NB4 (cell line): ENCODE measurements around the gene TMEM39A.

Experiments
- DNase-seq: peaks from one replicate; pipeline ENCODE4 v3.0.0; 2010; ENCODE audit warnings: low read depth
- H3K4me3 ChIP-seq: one replicate; pipeline ENCODE4 v1.5.1; 2011; ENCODE audit warnings: mild to moderate bottlenecking, low read depth, low read length, moderate library complexity
- MYC ChIP-seq: IDR thresholded peaks from 2 replicates; pipeline ENCODE4 v1.6.1; 2011; ENCODE audit warnings: low read depth, low read length
- POLR2A ChIP-seq: IDR thresholded peaks from 2 replicates; pipeline ENCODE4 v1.6.1; 2011; ENCODE audit warnings: mild to moderate bottlenecking; ENCODE audit not compliant: insufficient read length; ENCODE audit errors: extremely low read depth
- TF ChIP-seq, protein P1 (sequence below): IDR thresholded peaks from one replicate; pipeline ENCODE4 v1.5.1; 2012; ENCODE audit warnings: low read depth, low read length
- TF ChIP-seq, protein P2 (sequence below): IDR thresholded peaks from 2 replicates; pipeline ENCODE4 v1.6.1; 2011; ENCODE audit warnings: low read depth, low read length

The TMEM39A gene

DNA sequence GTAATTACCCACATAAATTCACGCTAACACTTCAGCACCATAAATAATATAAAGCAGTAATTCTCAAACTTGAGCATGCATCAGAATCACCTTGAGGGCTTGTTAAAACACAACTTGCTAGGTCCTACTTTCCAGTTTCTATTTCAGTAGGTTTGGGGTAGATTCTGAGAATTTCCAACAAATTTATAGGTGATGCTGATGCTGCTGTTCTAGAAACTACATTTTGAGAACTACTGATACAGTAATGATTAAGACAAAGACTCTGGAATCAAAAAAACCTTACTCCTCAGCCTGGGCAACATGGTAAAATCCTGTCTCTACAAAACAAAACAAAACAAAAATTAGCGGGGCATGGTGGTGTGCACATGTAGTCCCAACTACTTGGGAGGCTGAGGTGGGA, 18.8 kb downstream of the TMEM39A start:
- no peak for DNase-seq
- H3K4me3 ChIP-seq, result no peak overlapping the region
- TF ChIP-seq, protein P1, sequence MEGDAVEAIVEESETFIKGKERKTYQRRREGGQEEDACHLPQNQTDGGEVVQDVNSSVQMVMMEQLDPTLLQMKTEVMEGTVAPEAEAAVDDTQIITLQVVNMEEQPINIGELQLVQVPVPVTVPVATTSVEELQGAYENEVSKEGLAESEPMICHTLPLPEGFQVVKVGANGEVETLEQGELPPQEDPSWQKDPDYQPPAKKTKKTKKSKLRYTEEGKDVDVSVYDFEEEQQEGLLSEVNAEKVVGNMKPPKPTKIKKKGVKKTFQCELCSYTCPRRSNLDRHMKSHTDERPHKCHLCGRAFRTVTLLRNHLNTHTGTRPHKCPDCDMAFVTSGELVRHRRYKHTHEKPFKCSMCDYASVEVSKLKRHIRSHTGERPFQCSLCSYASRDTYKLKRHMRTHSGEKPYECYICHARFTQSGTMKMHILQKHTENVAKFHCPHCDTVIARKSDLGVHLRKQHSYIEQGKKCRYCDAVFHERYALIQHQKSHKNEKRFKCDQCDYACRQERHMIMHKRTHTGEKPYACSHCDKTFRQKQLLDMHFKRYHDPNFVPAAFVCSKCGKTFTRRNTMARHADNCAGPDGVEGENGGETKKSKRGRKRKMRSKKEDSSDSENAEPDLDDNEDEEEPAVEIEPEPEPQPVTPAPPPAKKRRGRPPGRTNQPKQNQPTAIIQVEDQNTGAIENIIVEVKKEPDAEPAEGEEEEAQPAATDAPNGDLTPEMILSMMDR, result no peak
- TF ChIP-seq POLR2A, result no peak
- no peak for TF ChIP-seq MYC
- TF ChIP-seq, protein P2, sequence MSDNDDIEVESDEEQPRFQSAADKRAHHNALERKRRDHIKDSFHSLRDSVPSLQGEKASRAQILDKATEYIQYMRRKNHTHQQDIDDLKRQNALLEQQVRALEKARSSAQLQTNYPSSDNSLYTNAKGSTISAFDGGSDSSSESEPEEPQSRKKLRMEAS, result no peak

DNA sequence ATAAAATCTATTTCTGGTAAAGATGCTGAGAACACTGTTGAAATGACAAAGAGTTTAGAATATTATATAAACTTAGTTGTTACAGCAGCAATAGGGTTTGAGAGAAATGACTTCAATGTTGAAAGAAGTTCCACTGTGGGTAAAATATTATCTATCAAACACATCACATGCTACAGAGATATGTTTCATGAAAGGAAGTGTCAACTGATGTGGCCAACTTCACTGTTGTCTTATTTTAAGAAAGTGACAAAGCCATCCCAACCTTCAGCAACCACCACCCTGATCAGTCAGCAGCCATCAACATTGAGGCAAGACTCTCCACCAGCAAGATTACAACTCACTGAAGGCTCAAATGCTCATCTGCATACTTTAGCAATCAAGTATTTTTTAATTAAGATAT, 20.2 kb downstream of the TMEM39A start:
- no peak overlapping the region for H3K4me3 ChIP-seq
- DNase-seq, result no peak
- TF ChIP-seq POLR2A, result no peak
- TF ChIP-seq MYC, result no peak

DNA sequence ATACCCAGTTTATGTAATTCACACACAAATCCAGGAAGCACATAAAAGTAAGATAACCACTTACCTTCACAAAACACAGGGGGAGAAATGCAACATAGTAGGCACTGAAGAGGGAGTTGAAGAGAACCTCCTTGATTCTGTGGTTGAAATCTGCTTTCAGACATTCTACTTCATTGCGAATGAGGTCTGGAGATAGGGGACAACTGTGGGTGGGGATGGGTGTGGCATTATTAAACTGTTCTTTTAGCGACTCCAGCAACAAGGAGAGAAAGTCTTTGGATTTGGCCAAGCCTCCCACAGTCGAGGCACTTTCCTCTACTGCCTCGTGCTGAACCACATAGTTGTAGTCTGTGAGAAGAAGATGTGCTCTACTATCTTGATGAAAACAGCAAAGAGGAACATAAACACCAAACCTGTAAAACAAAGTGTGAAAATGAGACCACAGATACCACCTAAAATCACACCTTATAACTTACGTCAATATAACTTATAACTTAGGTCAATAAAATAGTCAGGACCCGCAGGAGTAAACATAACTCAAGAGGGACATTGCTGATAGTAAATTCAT, 25.6 kb downstream of the TMEM39A start:
- no peak overlapping the region for H3K4me3 ChIP-seq
- DNase-seq, result no peak
- TF ChIP-seq, protein P2, result no peak
- TF ChIP-seq POLR2A (no peak), MYC (no peak)
- TF ChIP-seq, protein P1, result no peak

DNA sequence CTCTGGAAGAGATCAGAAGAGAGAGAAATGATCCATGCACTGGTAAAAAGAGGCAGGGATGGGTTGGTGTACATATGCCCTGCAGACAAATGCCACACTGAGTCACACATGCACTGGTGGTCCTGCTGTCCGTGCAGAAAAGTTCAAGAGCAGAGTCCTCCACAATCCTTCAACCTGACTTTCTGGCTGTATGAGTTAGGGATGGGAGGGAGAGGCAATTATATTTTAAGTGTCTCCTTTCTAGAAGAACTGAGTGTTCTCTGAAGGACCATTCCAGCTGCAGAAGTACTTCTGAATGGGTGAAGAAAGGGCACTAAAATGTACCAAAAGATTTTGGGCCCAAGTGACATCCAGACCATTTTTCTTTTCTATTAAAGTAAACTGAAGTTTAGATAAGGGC, 26.4 kb downstream of the TMEM39A start:
- H3K4me3 ChIP-seq, result no peak overlapping the region
- DNase-seq, result no peak
- TF ChIP-seq, protein P2, result no peak
- TF ChIP-seq, protein P1, result no peak
- TF ChIP-seq MYC, result no peak
- TF ChIP-seq POLR2A, result no peak

DNA sequence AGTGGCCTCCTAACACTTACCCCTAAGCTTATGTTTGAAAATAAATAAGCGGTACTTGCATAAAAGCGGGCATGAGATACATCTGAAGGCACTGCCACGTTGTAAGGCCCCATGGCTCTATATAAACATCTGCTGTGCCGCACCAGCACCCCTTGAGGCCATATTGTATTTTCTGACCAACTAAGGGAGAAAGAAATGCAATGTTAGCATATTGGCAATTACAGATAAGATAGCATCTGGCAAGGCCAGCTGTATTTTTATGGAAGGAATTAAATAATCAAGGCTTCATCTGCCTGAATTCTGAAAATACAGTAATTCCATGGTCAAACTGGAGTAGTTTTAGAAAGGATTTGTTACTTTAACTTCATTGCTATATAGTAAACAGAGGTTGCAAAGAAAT, 28.7 kb downstream of the TMEM39A start:
- TF ChIP-seq, protein P2, result no peak
- TF ChIP-seq POLR2A (no peak), MYC (no peak)
- TF ChIP-seq, protein P1, result no peak
- no peak for DNase-seq
- no peak overlapping the region for H3K4me3 ChIP-seq

DNA sequence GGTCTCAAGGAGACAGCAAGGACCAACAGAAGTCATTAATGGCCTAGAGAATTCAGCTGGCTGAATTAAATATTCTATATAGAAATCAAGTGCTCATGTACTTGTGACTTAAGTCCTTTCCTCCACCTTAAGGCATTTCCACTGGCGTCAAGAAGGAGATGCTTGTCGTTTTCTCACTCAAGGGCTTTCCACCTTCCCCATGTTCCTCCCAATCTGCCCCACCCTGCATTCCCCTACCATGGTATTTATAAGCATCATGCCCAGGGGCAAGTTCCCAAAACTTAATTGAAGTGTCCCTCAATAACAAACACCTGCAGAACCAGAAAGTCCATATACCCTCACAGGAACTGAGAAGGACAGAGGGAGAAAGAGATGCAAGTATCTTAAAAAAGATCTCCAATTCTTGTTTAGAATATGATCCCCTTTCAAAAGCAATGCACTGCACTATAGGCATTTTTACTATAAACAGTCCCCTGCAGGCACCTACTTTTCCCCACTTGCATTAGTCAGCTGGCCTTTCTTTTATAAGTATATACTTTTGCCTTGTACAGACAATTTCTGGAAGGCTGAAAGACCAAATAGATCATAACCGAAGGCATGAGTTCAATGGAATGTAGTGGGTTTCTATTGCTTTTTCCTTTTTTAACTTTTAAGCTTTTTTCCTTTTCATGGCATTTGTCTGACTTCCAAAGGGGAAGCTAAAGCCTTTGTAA, 29.6 kb downstream of the TMEM39A start:
- H3K4me3 ChIP-seq, result no peak overlapping the region
- TF ChIP-seq MYC (no peak), POLR2A (no peak)
- TF ChIP-seq, protein P1, result no peak
- DNase-seq, result no peak
